Medulla oblongata (tissue), 1 donor: ENCODE results near the gene NUBPL.
"Not testable (repeated sequence)": the region's sequence is repeated elsewhere in the genome, so short reads cannot be mapped to it uniquely, and the experiment has no call there.

ENCODE experiments used
- DNase-seq: peaks from one replicate; pipeline ENCODE4 v3.0.0-alpha.2; 2015; ENCODE audit errors: extremely low spot score

The NUBPL gene

GRCh38 chr14:31727797-31728196 lies 166.6 kb downstream of the NUBPL start:
- DNase-seq: no peak

GRCh38 chr14:31740688-31741087 lies 179.5 kb downstream of the NUBPL start:
- DNase-seq: no peak

GRCh38 chr14:31745741-31746140 lies 184.5 kb downstream of the NUBPL start:
- no peak for DNase-seq

GRCh38 chr14:31746326-31746725 lies 185.1 kb downstream of the NUBPL start:
- no peak for DNase-seq

GRCh38 chr14:31749275-31749674 lies 188.1 kb downstream of the NUBPL start:
- no peak for DNase-seq

- not testable (repeated sequence) for DNase-seq
Observed at GRCh38 chr14:31751047-31751446, 189.8 kb downstream of the NUBPL start.

DNA sequence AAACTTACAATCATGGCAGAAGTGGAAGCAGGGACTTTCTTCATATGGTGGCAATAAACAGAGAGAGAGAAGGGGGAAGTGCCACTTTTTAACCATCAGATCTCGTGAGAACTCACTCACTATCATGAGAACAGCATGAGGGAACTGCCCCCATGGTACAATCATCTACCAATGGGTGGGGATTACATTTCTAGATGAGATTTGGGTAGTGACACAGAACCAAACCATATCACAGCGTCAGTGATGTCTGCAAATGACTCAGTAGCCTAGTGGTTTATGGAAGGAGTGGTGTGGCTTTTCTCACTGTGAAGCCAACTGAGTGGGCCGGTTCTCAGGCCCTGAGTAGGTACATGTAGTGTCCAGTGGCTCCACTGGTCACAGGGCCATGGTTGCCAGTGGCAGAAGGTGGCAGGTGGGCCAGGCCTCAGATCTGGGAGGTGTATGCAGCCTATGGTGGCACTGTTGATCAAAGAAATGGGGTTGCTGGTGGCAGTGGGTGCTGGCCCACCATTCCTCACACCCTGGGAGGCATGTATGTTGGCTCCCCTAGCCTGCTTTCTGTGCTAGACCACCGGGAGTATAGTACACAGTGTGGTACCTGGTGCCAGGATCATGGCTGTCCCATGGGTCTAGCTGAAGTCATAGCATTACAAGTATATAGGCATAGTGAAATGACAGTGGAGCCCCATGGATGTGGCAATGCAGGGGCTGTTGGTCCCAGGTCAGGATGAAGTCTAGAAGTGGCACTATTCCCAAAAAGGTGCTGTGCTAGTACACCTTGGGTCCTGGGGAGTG lies 191.9 kb downstream of the NUBPL start:
- no peak for DNase-seq

GRCh38 chr14:31758941-31759340 lies 197.7 kb downstream of the NUBPL start:
- no peak for DNase-seq

DNA sequence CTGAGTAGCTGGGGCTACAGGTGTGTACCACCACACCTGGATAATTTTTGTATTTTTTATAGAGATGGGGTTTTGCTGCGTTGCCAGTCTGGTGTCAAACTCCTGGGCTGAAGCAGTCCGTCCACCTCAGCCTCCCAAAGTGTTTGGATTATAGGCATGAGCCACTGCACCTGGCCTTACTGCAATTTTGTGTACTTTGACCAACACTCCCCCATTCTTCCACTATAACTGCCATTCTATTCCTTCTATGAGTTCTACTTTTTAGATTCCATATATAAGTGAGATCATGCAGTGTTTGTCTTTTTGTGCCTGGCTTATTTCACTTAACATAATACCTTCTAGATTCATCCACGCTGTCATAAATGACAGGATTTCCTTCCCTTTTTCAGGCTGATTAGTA lies 199.1 kb downstream of the NUBPL start:
- no peak for DNase-seq

DNA sequence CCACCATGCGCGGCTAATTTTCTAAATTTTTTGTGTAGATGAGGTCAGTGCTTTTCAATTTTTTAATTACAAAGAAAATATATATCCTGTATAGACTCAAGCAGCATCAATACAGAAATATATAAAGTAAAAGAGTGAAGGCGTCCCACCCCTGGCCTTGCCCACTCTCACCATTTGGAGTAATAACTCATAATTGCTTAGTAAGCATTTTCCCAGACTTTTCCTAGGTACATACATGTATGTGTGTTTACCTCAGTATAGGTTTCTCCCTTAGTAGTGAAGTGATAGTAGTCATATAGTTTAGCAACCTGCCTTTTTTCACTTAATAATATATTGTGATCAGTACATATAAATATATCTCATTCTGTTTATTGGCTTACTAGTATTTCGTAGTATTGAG lies 200.1 kb downstream of the NUBPL start:
- DNase-seq: no peak

GRCh38 chr14:31763041-31763440 lies 201.8 kb downstream of the NUBPL start:
- DNase-seq: no peak

- DNase-seq: no peak
Observed at GRCh38 chr14:31766315-31766892, 205.2 kb downstream of the NUBPL start.

- DNase-seq: no peak
Observed at GRCh38 chr14:31768355-31768754, 207.2 kb downstream of the NUBPL start.

DNA sequence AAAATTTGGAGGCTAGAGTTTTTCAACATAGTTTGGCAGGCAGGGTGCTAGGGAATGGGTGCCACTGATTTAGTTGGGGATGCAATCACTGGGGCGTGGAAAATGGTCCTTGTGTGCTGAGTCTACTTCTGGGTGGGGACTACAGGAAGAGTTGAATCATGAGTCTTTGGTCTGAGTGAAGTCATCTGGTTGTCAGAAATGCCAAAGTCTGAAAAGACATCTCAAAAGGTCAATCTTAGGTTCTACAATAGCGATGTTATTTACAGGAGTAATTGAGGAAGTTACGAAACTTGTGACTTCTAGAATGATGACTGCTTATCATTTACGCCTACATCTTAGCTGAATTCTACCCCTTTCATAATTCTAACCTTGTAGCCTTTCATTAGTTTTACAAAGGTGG lies 209.1 kb downstream of the NUBPL start:
- DNase-seq: no peak

GRCh38 chr14:31774567-31774966 lies 213.4 kb downstream of the NUBPL start:
- DNase-seq: no peak

- DNase-seq: no peak
Observed at GRCh38 chr14:31777312-31777711, 216.1 kb downstream of the NUBPL start.

- no peak for DNase-seq
Observed at GRCh38 chr14:31781578-31781977, 220.4 kb downstream of the NUBPL start.

GRCh38 chr14:31785574-31785973 lies 224.4 kb downstream of the NUBPL start:
- DNase-seq: no peak

DNA sequence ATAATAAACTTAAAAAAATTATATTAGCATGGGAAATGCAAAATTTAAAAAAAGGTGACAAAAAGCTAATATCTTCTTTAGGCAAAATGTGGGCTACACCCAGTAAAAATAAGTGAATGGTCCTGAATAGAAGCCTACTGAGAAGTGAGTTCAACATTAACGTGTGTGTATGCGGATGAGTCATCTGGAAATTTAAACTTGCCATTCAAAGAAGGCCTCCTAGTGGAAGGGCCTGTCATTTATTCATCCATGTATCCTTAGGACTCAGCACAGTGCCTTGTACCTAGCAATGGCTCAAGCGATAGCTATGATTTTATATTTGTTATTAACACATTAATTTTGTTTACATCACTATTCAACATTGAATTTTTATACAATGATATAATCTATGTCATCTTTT lies 226.2 kb downstream of the NUBPL start:
- no peak for DNase-seq

DNA sequence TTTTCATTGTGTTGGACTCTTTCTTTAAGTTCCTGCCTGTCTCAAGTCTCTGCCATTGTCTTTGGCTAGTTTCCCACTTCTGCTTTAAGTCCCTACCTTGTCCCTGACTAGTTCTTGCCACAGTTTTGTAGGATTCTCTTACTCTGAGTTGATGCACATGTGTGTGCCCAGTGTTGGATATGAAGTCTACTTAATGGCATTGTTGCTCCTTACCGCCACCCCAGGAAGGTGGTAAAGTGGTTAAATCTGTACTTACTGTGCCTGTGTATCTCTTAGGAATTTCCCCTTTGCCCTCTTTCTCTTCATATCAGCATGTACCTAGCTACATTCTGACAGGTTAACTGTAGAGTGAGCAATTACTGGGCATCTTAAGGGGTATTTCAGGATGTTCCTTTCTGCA lies 227.1 kb downstream of the NUBPL start:
- DNase-seq: no peak

- no peak for DNase-seq
Observed at GRCh38 chr14:31792726-31793125, 231.5 kb downstream of the NUBPL start.

- DNase-seq: not testable (repeated sequence)
Observed at GRCh38 chr14:31797946-31798345, 236.7 kb downstream of the NUBPL start.

- DNase-seq: no peak
Observed at GRCh38 chr14:31802838-31803237, 241.6 kb downstream of the NUBPL start.

GRCh38 chr14:31806249-31806648 lies 245.0 kb downstream of the NUBPL start:
- DNase-seq: no peak
